ENCODE results near the gene ACAN.
A peak's percentile ranks its signal among the peaks of the same experiment; 100 is the strongest.

The ACAN gene

GRCh38 chr15:88828791-88829190 is 25.6 kb downstream of the ACAN start:
- H3K4me3 ChIP-seq (ENCODE audit: low read depth, low read length), result no peak overlapping the region
- no peak for DNase-seq (ENCODE audit: low read depth)
- TF ChIP-seq, protein P1, sequence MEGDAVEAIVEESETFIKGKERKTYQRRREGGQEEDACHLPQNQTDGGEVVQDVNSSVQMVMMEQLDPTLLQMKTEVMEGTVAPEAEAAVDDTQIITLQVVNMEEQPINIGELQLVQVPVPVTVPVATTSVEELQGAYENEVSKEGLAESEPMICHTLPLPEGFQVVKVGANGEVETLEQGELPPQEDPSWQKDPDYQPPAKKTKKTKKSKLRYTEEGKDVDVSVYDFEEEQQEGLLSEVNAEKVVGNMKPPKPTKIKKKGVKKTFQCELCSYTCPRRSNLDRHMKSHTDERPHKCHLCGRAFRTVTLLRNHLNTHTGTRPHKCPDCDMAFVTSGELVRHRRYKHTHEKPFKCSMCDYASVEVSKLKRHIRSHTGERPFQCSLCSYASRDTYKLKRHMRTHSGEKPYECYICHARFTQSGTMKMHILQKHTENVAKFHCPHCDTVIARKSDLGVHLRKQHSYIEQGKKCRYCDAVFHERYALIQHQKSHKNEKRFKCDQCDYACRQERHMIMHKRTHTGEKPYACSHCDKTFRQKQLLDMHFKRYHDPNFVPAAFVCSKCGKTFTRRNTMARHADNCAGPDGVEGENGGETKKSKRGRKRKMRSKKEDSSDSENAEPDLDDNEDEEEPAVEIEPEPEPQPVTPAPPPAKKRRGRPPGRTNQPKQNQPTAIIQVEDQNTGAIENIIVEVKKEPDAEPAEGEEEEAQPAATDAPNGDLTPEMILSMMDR (IDR thresholded peaks at IDR 0.05; ENCODE audit: control insufficient read depth, extremely low read depth, insufficient read depth), result no peak

- DNase-seq (ENCODE audit: low read depth), result no peak
- H3K4me3 ChIP-seq (ENCODE audit: low read depth, low read length), result no peak overlapping the region
- TF ChIP-seq, protein P1 (IDR thresholded peaks at IDR 0.05; ENCODE audit: control insufficient read depth, extremely low read depth, insufficient read depth), result no peak
These were observed 26.8 kb downstream of the ACAN start for GRCh38 chr15:88830016-88830415.

GRCh38 chr15:88832820-88833730 is 29.8 kb downstream of the ACAN start:
- TF ChIP-seq, protein P1 (IDR thresholded peaks at IDR 0.05; ENCODE audit: control insufficient read depth, extremely low read depth, insufficient read depth), result no peak
- no peak overlapping the region for H3K4me3 ChIP-seq (ENCODE audit: low read depth, low read length)
- DNase-seq (ENCODE audit: low read depth), result no peak

DNA sequence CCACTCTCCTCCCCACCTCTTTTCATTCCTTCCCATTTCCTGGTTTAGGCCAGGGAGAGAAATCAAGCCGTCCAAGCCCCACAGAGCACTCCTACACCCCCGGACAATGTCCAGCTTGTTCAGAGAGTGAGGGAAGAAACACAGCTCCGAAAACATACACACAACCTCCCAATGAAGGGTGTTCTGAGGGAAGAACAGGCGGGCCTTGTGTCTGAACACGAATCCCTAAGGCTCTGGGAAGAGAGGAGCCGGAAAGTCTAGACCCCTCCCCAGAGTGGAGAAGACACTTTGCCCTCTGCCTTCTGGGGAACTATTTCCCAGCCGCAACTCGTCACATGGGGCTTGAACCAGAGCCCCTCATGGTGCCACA is 30.5 kb downstream of the ACAN start:
- no peak for DNase-seq (ENCODE audit: low read depth)
- TF ChIP-seq, protein P1 (IDR thresholded peaks at IDR 0.05; ENCODE audit: control insufficient read depth, extremely low read depth, insufficient read depth), result no peak
- no peak overlapping the region for H3K4me3 ChIP-seq (ENCODE audit: low read depth, low read length)

GRCh38 chr15:88834211-88834812 is 31.1 kb downstream of the ACAN start:
- TF ChIP-seq, protein P1 (IDR thresholded peaks at IDR 0.05; ENCODE audit: control insufficient read depth, extremely low read depth, insufficient read depth), result peak; percentile 70
- no peak overlapping the region for H3K4me3 ChIP-seq (ENCODE audit: low read depth, low read length)
- DNase-seq (ENCODE audit: low read depth), result no peak

DNA sequence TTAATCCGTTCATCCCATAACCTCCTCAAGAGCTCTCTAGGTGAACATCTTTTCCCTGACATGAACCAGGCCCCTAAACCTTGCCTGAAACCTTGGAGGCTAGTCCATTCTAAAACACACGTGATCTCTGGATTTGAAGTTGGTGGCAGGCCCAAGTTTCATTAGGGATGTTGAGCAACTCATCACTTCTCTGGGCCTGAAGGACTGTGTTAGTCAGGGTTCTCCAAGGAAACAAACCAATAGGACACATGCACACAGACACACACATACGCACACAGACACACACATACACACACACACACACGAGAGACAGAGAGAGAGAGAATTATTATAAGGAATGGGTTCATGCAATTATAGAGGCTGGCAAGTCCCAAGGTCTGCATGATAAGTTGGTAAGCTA is 31.9 kb downstream of the ACAN start:
- no peak for DNase-seq (ENCODE audit: low read depth)
- no peak overlapping the region for H3K4me3 ChIP-seq (ENCODE audit: low read depth, low read length)
- TF ChIP-seq, protein P1 (IDR thresholded peaks at IDR 0.05; ENCODE audit: control insufficient read depth, extremely low read depth, insufficient read depth), result no peak

Measured in LNCaP clone FGC (cell line).